Glomerular endothelial cell (primary cell): ENCODE measurements around the gene CARHSP1. TPM values are rescaled to one million over a fixed set of nuclear protein-coding genes. Genes with fewer than 3 reads are reported as not detected.
"Not testable (repeated sequence)": the region's sequence is repeated elsewhere in the genome, so short reads cannot be mapped to it uniquely, and the experiment has no call there.

Experiments used
- DNase-seq: peaks from one replicate; pipeline ENCODE4 v3.0.0-alpha.2; 2011; ENCODE audit warnings: low read depth, low spot score; ENCODE audit errors: extremely low read depth
- total RNA-seq: library from RNA; depleted of rRNA; stranded (reverse); fragments of >200 nt; gene quantifications from 2 replicates; pipeline ENCODE4 v1.2.3, GENCODE V29; 2015

Gene CARHSP1
- total RNA-seq, 1 donor from 2014 or later = 77.0 TPM

- no peak for DNase-seq
Measured at GRCh38 chr16:8858994-8859912, 9.6 kb downstream of the CARHSP1 start.

GRCh38 chr16:8855972-8856371 lies 12.8 kb downstream of the CARHSP1 start:
- no peak for DNase-seq

GRCh38 chr16:8855051-8855786 lies 13.6 kb downstream of the CARHSP1 start:
- DNase-seq = no peak

GRCh38 chr16:8854298-8854948 lies 14.4 kb downstream of the CARHSP1 start:
- no peak for DNase-seq

GRCh38 chr16:8853611-8854010 lies 15.2 kb downstream of the CARHSP1 start:
- DNase-seq = no peak

- DNase-seq = no peak
Measured at GRCh38 chr16:8853150-8853549, 15.7 kb downstream of the CARHSP1 start.

- DNase-seq = no peak
Measured at GRCh38 chr16:8852534-8852933, 16.3 kb downstream of the CARHSP1 start.

GRCh38 chr16:8851761-8852403 lies 16.9 kb downstream of the CARHSP1 start:
- no peak for DNase-seq

- DNase-seq = peak; percentile 78
Measured at GRCh38 chr16:8850279-8850885, 18.4 kb downstream of the CARHSP1 start.

GRCh38 chr16:8849411-8850011 lies 19.3 kb downstream of the CARHSP1 start:
- no peak for DNase-seq

- no peak for DNase-seq
Measured at GRCh38 chr16:8848939-8849391, 19.8 kb downstream of the CARHSP1 start.

GRCh38 chr16:8848231-8848938 lies 20.4 kb downstream of the CARHSP1 start:
- no peak for DNase-seq

GRCh38 chr16:8847623-8848022 lies 21.2 kb downstream of the CARHSP1 start:
- DNase-seq = no peak

- no peak for DNase-seq
Measured at GRCh38 chr16:8847145-8847544, 21.7 kb downstream of the CARHSP1 start.

GRCh38 chr16:8846401-8846932 lies 22.3 kb downstream of the CARHSP1 start:
- DNase-seq = no peak

GRCh38 chr16:8845699-8846298 lies 23.0 kb downstream of the CARHSP1 start:
- no peak for DNase-seq

- not testable (repeated sequence) for DNase-seq
Measured at GRCh38 chr16:8843296-8843695, 25.5 kb downstream of the CARHSP1 start.

GRCh38 chr16:8842016-8842415 lies 26.8 kb downstream of the CARHSP1 start:
- not testable (repeated sequence) for DNase-seq

GRCh38 chr16:8837594-8837993 lies 31.2 kb downstream of the CARHSP1 start:
- DNase-seq = not testable (repeated sequence)
